GM12878 (cell line): ENCODE measurements around the gene FBXO27. TPM values are rescaled to one million over a fixed set of nuclear protein-coding genes. Genes with fewer than 3 reads are reported as not detected.

ENCODE experiments used
- ATAC-seq: fragments of 200-7000 bp; cut with Tn5 transposase; 3 replicates; pipeline ENCODE4 v1.9.1; 2020; ENCODE audit warnings: mild to moderate bottlenecking, moderate library complexity
- BruUV-seq: library from RNA; stranded (reverse); fragments of 400-500 nt; replicated peaks from 2 replicates; lab custom pipeline; 2021; lab: Mats Ljungman, UMichigan
- CTCF ChIA-PET: fragments of 300-600 bp; sonication (Branson Sonifier 250); formaldehyde crosslinking; extraction: SDS; loops from one replicate; lab custom pipeline; 2021; ENCODE audit warnings: inconsistent platforms; lab: Yijun Ruan, JAX
- POLR2A ChIA-PET: fragments of 350-600 bp; formaldehyde crosslinking; extraction: SDS; loops from one replicate; lab custom pipeline; 2021; ENCODE audit warnings: inconsistent platforms; lab: Charles Lee
- RAD21 ChIA-PET: fragments of 300-600 bp; sonication (Branson Sonifier 250); formaldehyde crosslinking; loops from one replicate; lab custom pipeline; 2023; ENCODE audit warnings: antibody characterized with exemption; ENCODE audit not compliant: unreplicated experiment; lab: Charles Lee
- SMC1A ChIA-PET: fragments of 300-600 bp; sonication (Branson Sonifier 250); formaldehyde crosslinking; loops from one replicate; lab custom pipeline; 2023; ENCODE audit not compliant: unreplicated experiment, uncharacterized antibody; lab: Charles Lee
- DNase-seq: peaks from one replicate; pipeline ENCODE4 v3.0.0-alpha.2; 2011; ENCODE audit warnings: low read depth, low spot score
- FAIRE-seq: peaks from 3 replicates; lab custom pipeline; 2011; peaks lifted over from hg19 to GRCh38; lab: Jason Lieb, UNC
- H2AFZ ChIP-seq: 2 replicates; pipeline ENCODE4 v1.6.0; 2011; ENCODE audit warnings: low read depth, low read length, control low read depth; ENCODE audit not compliant: control insufficient read depth
- H3K27ac ChIP-seq: 2 replicates; pipeline ENCODE4 v1.5.1; 2011; ENCODE audit warnings: control low read depth; ENCODE audit not compliant: control insufficient read depth, insufficient read depth
- H3K27me3 ChIP-seq, 2 experiments: replicated peaks in 1 of 2; 2 replicates each; pipeline versions ENCODE4 v1.6.0 to v1.6.1; 2011; ENCODE audit warnings: low read length in 1 of 2; ENCODE audit not compliant: control insufficient read depth in 2 of 2, insufficient read depth in 2 of 2
- H3K36me3 ChIP-seq, 2 experiments: 2 replicates each; pipeline ENCODE4 v1.5.1; 2011; ENCODE audit warnings: low read length in 1 of 2; ENCODE audit not compliant: control insufficient read depth in 2 of 2, insufficient read depth in 2 of 2
- H3K4me1 ChIP-seq: 2 replicates; pipeline ENCODE4 v1.6.1; 2011; ENCODE audit warnings: mild to moderate bottlenecking, low read length, moderate library complexity, mixed read lengths; ENCODE audit not compliant: control insufficient read depth, insufficient read depth
- H3K4me2 ChIP-seq: 2 replicates; pipeline ENCODE4 v1.6.0; 2011; ENCODE audit warnings: control low read depth; ENCODE audit not compliant: control insufficient read depth, insufficient read depth
- H3K4me3 ChIP-seq: fragments of 200-600 bp; sonication (generic); 2 replicates; pipeline ENCODE4 v1.5.1; 2016
- H3K79me2 ChIP-seq: 2 replicates; pipeline ENCODE4 v1.6.0; 2011; ENCODE audit warnings: low read length; ENCODE audit not compliant: control insufficient read depth, insufficient read depth
- H3K9ac ChIP-seq: 2 replicates; pipeline ENCODE4 v1.8.0; 2011; ENCODE audit warnings: low read length, control low read depth, mixed read lengths; ENCODE audit not compliant: control insufficient read depth, insufficient read depth
- H3K9me3 ChIP-seq: replicated peaks from 3 replicates; pipeline ENCODE4 v1.5.1; 2011; ENCODE audit warnings: mild to moderate bottlenecking, low read length; ENCODE audit not compliant: control insufficient read depth, insufficient read depth
- H4K20me1 ChIP-seq: 2 replicates; pipeline ENCODE4 v1.6.0; 2011; ENCODE audit not compliant: control insufficient read depth, insufficient read depth
- BCL11A ChIP-seq: IDR thresholded peaks from 2 replicates; pipeline ENCODE4 v1.6.1; 2011; ENCODE audit warnings: low read depth, low read length
- BMI1 ChIP-seq: fragments of 450-650 bp; IDR thresholded peaks from 2 replicates; pipeline ENCODE4 v1.6.1; 2016; ENCODE audit warnings: mild to moderate bottlenecking, moderate library complexity, borderline replicate concordance
- CREB1 ChIP-seq: IDR thresholded peaks from 2 replicates; pipeline ENCODE4 v1.6.1; 2012; ENCODE audit warnings: low read depth, mild to moderate bottlenecking, inconsistent platforms
- EED ChIP-seq: sonication (generic); IDR thresholded peaks from 2 replicates; pipeline ENCODE4 v1.6.1; 2016; ENCODE audit warnings: antibody characterized with exemption, low read depth
- ETV6 ChIP-seq, 2 experiments: fragments of 450-650 bp in 1 of 2; IDR thresholded peaks in 1 of 2; conservative IDR thresholded peaks in 1 of 2; 2 replicates each; pipeline ENCODE4 v1.6.1; 2014; ENCODE audit warnings: antibody characterized with exemption in 1 of 2, borderline replicate concordance in 1 of 2, low read depth in 1 of 2, mild to moderate bottlenecking in 1 of 2, moderate library complexity in 1 of 2
- IKZF1 ChIP-seq: fragments of 450-650 bp; conservative IDR thresholded peaks from 2 replicates; pipeline ENCODE4 v1.6.1; 2017; ENCODE audit warnings: antibody characterized with exemption, mild to moderate bottlenecking
- KLF5 ChIP-seq: fragments of 450-650 bp; IDR thresholded peaks from 2 replicates; pipeline ENCODE4 v1.6.1; 2014; ENCODE audit warnings: mild to moderate bottlenecking; ENCODE audit not compliant: partially characterized antibody
- MYB ChIP-seq: fragments of 150-350 bp; IDR thresholded peaks from 2 replicates; pipeline ENCODE4 v1.6.1; 2014; ENCODE audit warnings: mild to moderate bottlenecking, low read depth, low read length, borderline replicate concordance
- RAD21 ChIP-seq: IDR thresholded peaks from 2 replicates; pipeline ENCODE4 v1.6.1; 2011; ENCODE audit warnings: mild to moderate bottlenecking, low read depth, low read length, moderate library complexity; ENCODE audit not compliant: insufficient read depth
- RELA ChIP-seq: fragments of 450-650 bp; IDR thresholded peaks from 2 replicates; pipeline ENCODE4 v1.8.0; 2014; ENCODE audit warnings: borderline replicate concordance; ENCODE audit not compliant: partially characterized antibody
- RFX5 ChIP-seq: IDR thresholded peaks from 2 replicates; pipeline ENCODE4 v1.6.1; 2011; ENCODE audit warnings: low read depth, low read length, improper control_type of control experiment
- SIN3A ChIP-seq: IDR thresholded peaks from 2 replicates; pipeline ENCODE4 v1.6.1; 2012; ENCODE audit warnings: low read depth, low read length, improper control_type of control experiment
- SIX5 ChIP-seq: IDR thresholded peaks from 2 replicates; pipeline ENCODE4 v1.6.1; 2011; ENCODE audit warnings: mild to moderate bottlenecking, low read depth, low read length, moderate library complexity; ENCODE audit not compliant: severe bottlenecking
- SPI1 ChIP-seq: IDR thresholded peaks from 2 replicates; pipeline ENCODE4 v1.6.1; 2011; ENCODE audit warnings: low read depth, mild to moderate bottlenecking, low read length, moderate library complexity, borderline replicate concordance; ENCODE audit not compliant: insufficient read depth
- ZNF384 ChIP-seq: IDR thresholded peaks from 2 replicates; pipeline ENCODE4 v1.6.1; 2012; ENCODE audit warnings: low read depth, mild to moderate bottlenecking, low read length, improper control_type of control experiment, borderline replicate concordance
- WGBS: methylation state at CpG from one replicate; pipeline ENCODE4 v1.1.6; 2016; ENCODE audit warnings: low lambda C conversion rate; ENCODE audit not compliant: insufficient replicate concordance, insufficient coverage; ENCODE audit errors: missing lambda C conversion rate; 5-methylcytosine and 5-hydroxymethylcytosine counted together
- in situ Hi-C: fragments of 300-500 bp; cut with MboI; formaldehyde crosslinking; loops from 9 replicates; pipeline ENCODE4 v1.14.3; 2018; ENCODE audit warnings: mixed read lengths
- intact Hi-C: fragments of 100-400 bp; cut with micrococcal nuclease; formaldehyde crosslinking; loops from one replicate; pipeline ENCODE4 v1.14.2; 2022; ENCODE audit not compliant: unreplicated experiment
- polyA plus RNA-seq, 11 experiments: library from polyadenylated mRNA; depleted of rRNA in 4 of 11; unstranded in 6 of 11; stranded (reverse) in 5 of 11; fragments of >200 nt; fragmentation: Nextera tagmentation in 4 of 11; fragmentation: Illumina TruSeq in 1 of 11; extraction: Ambion mirVana in 4 of 11; extraction: Trizol in 1 of 11; gene quantifications; 1 replicate in 1 of 11; 2 replicates in 10 of 11; pipeline versions ENCODE4 v1.2.1 to v1.2.3, GENCODE V29; 2011 to 2016; ENCODE audit warnings: inconsistent platforms in 2 of 11, missing spikeins in 2 of 11, low read depth in 1 of 11
- total RNA-seq, 4 experiments: library from RNA; depleted of rRNA in 3 of 4; stranded (reverse); fragments of >200 nt in 3 of 4; fragmentation: Illumina TruSeq in 1 of 4; extraction: Trizol in 1 of 4; gene quantifications; 2 replicates each; pipeline versions ENCODE4 v1.2.1 to v1.2.3, GENCODE V29; 2013 to 2021
- TF ChIP-seq, protein P1 (sequence below): IDR thresholded peaks from 2 replicates; pipeline ENCODE4 v1.6.1; 2011; ENCODE audit warnings: borderline replicate concordance, low read depth, mild to moderate bottlenecking, moderate library complexity, low read length; ENCODE audit not compliant: insufficient read depth, poor library complexity, severe bottlenecking
- TF ChIP-seq, protein P2 (sequence below): IDR thresholded peaks from 2 replicates; pipeline ENCODE4 v1.6.1; 2011; ENCODE audit warnings: mild to moderate bottlenecking, low read depth, low read length, moderate library complexity; ENCODE audit not compliant: insufficient replicate concordance
- TF ChIP-seq, protein P3 (sequence below): fragments of 150-350 bp; IDR thresholded peaks from 2 replicates; pipeline ENCODE4 v1.6.1; 2016; ENCODE audit warnings: low read depth, low read length

Gene FBXO27
- total and polyA plus RNA-seq, 10 of the 15 experiments (the other 5 are each of a cell fraction or from before 2014, with no cell fraction given), result 3.1 to 15.4 (median 7.1) TPM

DNA sequence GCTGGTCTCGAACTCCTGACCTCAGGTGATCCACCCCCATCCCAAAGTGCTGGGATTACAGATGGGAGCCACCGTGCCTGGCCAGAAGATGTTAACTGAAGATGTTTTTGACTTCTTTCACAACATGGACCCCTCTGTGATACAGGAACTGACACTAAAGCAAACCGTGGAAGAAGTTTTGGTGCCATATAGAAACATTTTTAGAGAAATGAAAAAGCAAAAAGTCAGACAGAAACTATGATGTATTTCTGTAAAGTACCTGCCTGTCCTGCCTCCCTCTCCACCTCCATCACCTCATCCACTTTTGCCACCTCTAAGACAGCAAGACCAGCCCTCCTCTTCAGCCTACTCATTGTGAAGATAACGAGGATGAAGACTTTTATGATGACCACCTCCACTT is 11.3 kb downstream of the FBXO27 start:
- Histone ChIP-seq H3K4me3 (no peak overlapping the region), H3K36me3 (no peaks in the 10 kb centered on the region), H3K4me2 (no peak overlapping the region), H2AFZ (no peak overlapping the region; the same call in 1 of the 2 replicates), H3K9ac (no peak overlapping the region), H3K27ac (no peak overlapping the region), H3K79me2 (no peaks in the 10 kb centered on the region), H3K4me1 (peaks cover 23% of the 10 kb centered on the region), H3K9me3 (no peaks in the 10 kb centered on the region; the same call in 2 of the 3 replicates), H3K27me3 (no peaks in the 10 kb centered on the region), H4K20me1 (no peaks in the 10 kb centered on the region)
- DNase-seq (peak; percentile 48), ATAC-seq (peak; percentile 95), FAIRE-seq (peak; percentile 49)
- CTCF ChIA-PET, result interaction anchor here (0.7 to 1.3 kb wide), 4 partner anchors 10 to 45 kb away, joined by 3 to 4 read pairs (median 4); partner anchors contain the start of gene FBXO17
- RAD21 ChIA-PET, result interaction anchor here (0.6 to 1.7 kb wide), 5 partner anchors 9 to 50 kb away, joined by 3 to 6 read pairs (median 3); no protein-coding TSS in a partner anchor
- intact Hi-C loops, result loop anchor here (2.0 to 5.0 kb wide), 2 partner anchors 14 to 44 kb away; partner anchors contain the start of gene FBXO17
- in situ Hi-C loops, result no loop called here
- SMC1A ChIA-PET, result interaction anchor here (0.8 to 2.3 kb wide), 6 partner anchors 10 to 53 kb away, joined by 3 to 10 read pairs (median 4); partner anchors contain the start of gene FBXO17
- 2% methylated on average over 4 of the region's 4 CpGs for WGBS
- BruUV-seq, result no TSS peak
- POLR2A ChIA-PET, result interaction anchor here (0.6 to 2.2 kb wide), 4 partner anchors 9 to 361 kb away, joined by 3 to 16 read pairs (median 8); no protein-coding TSS in a partner anchor
- TF ChIP-seq SPI1 (peak; percentile 91), RAD21 (no peak), CREB1 (peak; percentile 57; the same call in 1 of the 2 replicates), ETV6 (conservative IDR thresholded peaks at IDR 0.05 in 1 of 2, IDR thresholded peaks at IDR 0.05 in 1 of 2; ENCODE audit: borderline replicate concordance in 1 of 2, low read depth in 1 of 2) (peak in 1 of 2 experiments; percentile 55; a peak in 1 of 4 replicates), ZNF384 (no peak), RELA (peak; percentile 90), BCL11A (peak; percentile 61; the same call in 1 of the 2 replicates), BMI1 (peak; percentile 40; the same call in 1 of the 2 replicates), SIX5 (no peak), EED (peak; percentile 76), MYB (no peak), KLF5 (no peak), RFX5 (no peak), SIN3A (no peak), IKZF1 (peak; percentile 51; the same call in 1 of the 2 replicates)
- TF ChIP-seq, protein P1, sequence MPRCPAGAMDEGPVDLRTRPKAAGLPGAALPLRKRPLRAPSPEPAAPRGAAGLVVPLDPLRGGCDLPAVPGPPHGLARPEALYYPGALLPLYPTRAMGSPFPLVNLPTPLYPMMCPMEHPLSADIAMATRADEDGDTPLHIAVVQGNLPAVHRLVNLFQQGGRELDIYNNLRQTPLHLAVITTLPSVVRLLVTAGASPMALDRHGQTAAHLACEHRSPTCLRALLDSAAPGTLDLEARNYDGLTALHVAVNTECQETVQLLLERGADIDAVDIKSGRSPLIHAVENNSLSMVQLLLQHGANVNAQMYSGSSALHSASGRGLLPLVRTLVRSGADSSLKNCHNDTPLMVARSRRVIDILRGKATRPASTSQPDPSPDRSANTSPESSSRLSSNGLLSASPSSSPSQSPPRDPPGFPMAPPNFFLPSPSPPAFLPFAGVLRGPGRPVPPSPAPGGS, result peak; percentile 76
- TF ChIP-seq, protein P2, sequence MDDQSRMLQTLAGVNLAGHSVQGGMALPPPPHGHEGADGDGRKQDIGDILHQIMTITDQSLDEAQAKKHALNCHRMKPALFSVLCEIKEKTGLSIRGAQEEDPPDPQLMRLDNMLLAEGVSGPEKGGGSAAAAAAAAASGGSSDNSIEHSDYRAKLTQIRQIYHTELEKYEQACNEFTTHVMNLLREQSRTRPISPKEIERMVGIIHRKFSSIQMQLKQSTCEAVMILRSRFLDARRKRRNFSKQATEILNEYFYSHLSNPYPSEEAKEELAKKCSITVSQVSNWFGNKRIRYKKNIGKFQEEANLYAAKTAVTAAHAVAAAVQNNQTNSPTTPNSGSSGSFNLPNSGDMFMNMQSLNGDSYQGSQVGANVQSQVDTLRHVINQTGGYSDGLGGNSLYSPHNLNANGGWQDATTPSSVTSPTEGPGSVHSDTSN, result no peak
- TF ChIP-seq, protein P3, sequence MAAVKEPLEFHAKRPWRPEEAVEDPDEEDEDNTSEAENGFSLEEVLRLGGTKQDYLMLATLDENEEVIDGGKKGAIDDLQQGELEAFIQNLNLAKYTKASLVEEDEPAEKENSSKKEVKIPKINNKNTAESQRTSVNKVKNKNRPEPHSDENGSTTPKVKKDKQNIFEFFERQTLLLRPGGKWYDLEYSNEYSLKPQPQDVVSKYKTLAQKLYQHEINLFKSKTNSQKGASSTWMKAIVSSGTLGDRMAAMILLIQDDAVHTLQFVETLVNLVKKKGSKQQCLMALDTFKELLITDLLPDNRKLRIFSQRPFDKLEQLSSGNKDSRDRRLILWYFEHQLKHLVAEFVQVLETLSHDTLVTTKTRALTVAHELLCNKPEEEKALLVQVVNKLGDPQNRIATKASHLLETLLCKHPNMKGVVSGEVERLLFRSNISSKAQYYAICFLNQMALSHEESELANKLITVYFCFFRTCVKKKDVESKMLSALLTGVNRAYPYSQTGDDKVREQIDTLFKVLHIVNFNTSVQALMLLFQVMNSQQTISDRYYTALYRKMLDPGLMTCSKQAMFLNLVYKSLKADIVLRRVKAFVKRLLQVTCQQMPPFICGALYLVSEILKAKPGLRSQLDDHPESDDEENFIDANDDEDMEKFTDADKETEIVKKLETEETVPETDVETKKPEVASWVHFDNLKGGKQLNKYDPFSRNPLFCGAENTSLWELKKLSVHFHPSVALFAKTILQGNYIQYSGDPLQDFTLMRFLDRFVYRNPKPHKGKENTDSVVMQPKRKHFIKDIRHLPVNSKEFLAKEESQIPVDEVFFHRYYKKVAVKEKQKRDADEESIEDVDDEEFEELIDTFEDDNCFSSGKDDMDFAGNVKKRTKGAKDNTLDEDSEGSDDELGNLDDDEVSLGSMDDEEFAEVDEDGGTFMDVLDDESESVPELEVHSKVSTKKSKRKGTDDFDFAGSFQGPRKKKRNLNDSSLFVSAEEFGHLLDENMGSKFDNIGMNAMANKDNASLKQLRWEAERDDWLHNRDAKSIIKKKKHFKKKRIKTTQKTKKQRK, result no peak
